GM21515 (cell line): ENCODE measurements around the gene DKK3.

Source experiments
- ATAC-seq: cut with Tn5 transposase; IDR thresholded peaks from one replicate; pipeline ENCODE4 v1.9.1; 2021; ENCODE audit not compliant: unreplicated experiment

The DKK3 gene

GRCh38 chr11:12005476-12005875 lies 3.0 kb downstream of the DKK3 start:
- ATAC-seq = no peak

GRCh38 chr11:12005061-12005460 lies 3.4 kb downstream of the DKK3 start:
- no peak for ATAC-seq

- no peak for ATAC-seq
Observed at GRCh38 chr11:12003815-12004214, 4.6 kb downstream of the DKK3 start.

- no peak for ATAC-seq
Observed at GRCh38 chr11:12003336-12003735, 5.1 kb downstream of the DKK3 start.

GRCh38 chr11:12001186-12001585 lies 7.2 kb downstream of the DKK3 start:
- ATAC-seq = no peak

- ATAC-seq = no peak
Observed at GRCh38 chr11:11998091-11998781, 10.2 kb downstream of the DKK3 start.

GRCh38 chr11:11997049-11997322 lies 11.4 kb downstream of the DKK3 start:
- ATAC-seq = no peak

GRCh38 chr11:11996321-11997048 lies 11.9 kb downstream of the DKK3 start:
- ATAC-seq = no peak

- ATAC-seq = no peak
Observed at GRCh38 chr11:11995601-11996000, 12.8 kb downstream of the DKK3 start.

- no peak for ATAC-seq
Observed at GRCh38 chr11:11993839-11994238, 14.6 kb downstream of the DKK3 start.

- ATAC-seq = no peak
Observed at GRCh38 chr11:11992257-11993212, 15.9 kb downstream of the DKK3 start.

GRCh38 chr11:11989774-11990744 lies 18.4 kb downstream of the DKK3 start:
- no peak for ATAC-seq

GRCh38 chr11:11988681-11989261 lies 19.7 kb downstream of the DKK3 start:
- no peak for ATAC-seq

- ATAC-seq = no peak
Observed at GRCh38 chr11:11988099-11988651, 20.3 kb downstream of the DKK3 start.

- ATAC-seq = no peak
Observed at GRCh38 chr11:11987503-11988022, 20.9 kb downstream of the DKK3 start.

GRCh38 chr11:11985954-11986949 lies 22.2 kb downstream of the DKK3 start:
- no peak for ATAC-seq

GRCh38 chr11:11985016-11985715 lies 23.3 kb downstream of the DKK3 start:
- no peak for ATAC-seq

GRCh38 chr11:11984563-11984962 lies 23.9 kb downstream of the DKK3 start:
- ATAC-seq = no peak
